K562 (cell line): ENCODE data around the gene ZBTB42.

Source experiments
- CBFB ChIP-seq: sonication (generic); formaldehyde crosslinking; IDR thresholded peaks from 2 replicates; pipeline ENCODE4 v1.4.0; 2020; ENCODE audit warnings: mild to moderate bottlenecking, missing genetic modification reagents
- CBX2 ChIP-seq: fragments of 200-600 bp; sonication (generic); IDR thresholded peaks from one replicate; pipeline ENCODE4 v1.6.1; 2012; ENCODE audit warnings: mild to moderate bottlenecking, low read length, inconsistent platforms; ENCODE audit not compliant: insufficient read depth, poor library complexity, severe bottlenecking
- CEBPB ChIP-seq: fragments of 450-650 bp; IDR thresholded peaks from 2 replicates; pipeline ENCODE4 v1.6.1; 2016; ENCODE audit warnings: missing genetic modification characterization, missing compliant biosample characterization
- KAT7 ChIP-seq: sonication (generic); formaldehyde crosslinking; IDR thresholded peaks from 2 replicates; pipeline ENCODE4 v1.8.0; 2022; ENCODE audit warnings: missing genetic modification reagents, mild to moderate bottlenecking, borderline replicate concordance
- LARP7 ChIP-seq: fragments of 450-650 bp; IDR thresholded peaks from 2 replicates; pipeline ENCODE4 v1.6.1; 2016
- MECOM ChIP-seq: fragments of 250-450 bp; sonication (Bioruptor Pico); IDR thresholded peaks from 2 replicates; pipeline ENCODE4 v1.8.0; 2022; ENCODE audit warnings: inconsistent platforms
- POLR2AphosphoS5 ChIP-seq: IDR thresholded peaks from 2 replicates; pipeline ENCODE4 v1.6.1; 2011; ENCODE audit warnings: mild to moderate bottlenecking, low read depth, low read length, moderate library complexity; ENCODE audit not compliant: control insufficient read depth, insufficient read depth
- PTBP1 ChIP-seq: fragments of 200-400 bp; formaldehyde crosslinking; IDR thresholded peaks from 2 replicates; pipeline ENCODE4 v1.6.1; 2017; ENCODE audit warnings: low read depth, low read length
- SMARCA5 ChIP-seq: fragments of 450-650 bp; IDR thresholded peaks from 2 replicates; pipeline ENCODE4 v1.6.1; 2016
- SRF ChIP-seq, 2 experiments: fragments of 250-450, 450-650 bp in 1 of 2; sonication (Bioruptor Pico) in 1 of 2; sonication (generic) in 1 of 2; formaldehyde crosslinking; IDR thresholded peaks; 2 replicates each; pipeline versions ENCODE4 v1.5.0 to v1.5.1; 2020 to 2022; ENCODE audit warnings: mild to moderate bottlenecking in 1 of 2, missing genetic modification reagents in 1 of 2
- TF ChIP-seq, protein P1 (sequence below): sonication (generic); formaldehyde crosslinking; IDR thresholded peaks from 2 replicates; pipeline ENCODE4 v1.8.1; 2023; ENCODE audit warnings: mild to moderate bottlenecking, missing genetic modification reagents, moderate library complexity
- TF ChIP-seq, protein P2 (sequence below): fragments of 200-600 bp; sonication (generic); IDR thresholded peaks from one replicate; pipeline ENCODE4 v1.6.1; 2012; ENCODE audit warnings: mild to moderate bottlenecking, low read depth, low read length, inconsistent platforms

GRCh38 chr14:104826189-104826860 is 25.4 kb downstream of the ZBTB42 start:
- TF ChIP-seq PTBP1, result no peak
- TF ChIP-seq CEBPB (tag), result no peak
- no peak for TF ChIP-seq MECOM
- TF ChIP-seq LARP7, result no peak
- TF ChIP-seq SRF (CRISPR knock-in tag; IDR thresholded peaks at IDR 0.05), result no peak
- TF ChIP-seq, protein P1, sequence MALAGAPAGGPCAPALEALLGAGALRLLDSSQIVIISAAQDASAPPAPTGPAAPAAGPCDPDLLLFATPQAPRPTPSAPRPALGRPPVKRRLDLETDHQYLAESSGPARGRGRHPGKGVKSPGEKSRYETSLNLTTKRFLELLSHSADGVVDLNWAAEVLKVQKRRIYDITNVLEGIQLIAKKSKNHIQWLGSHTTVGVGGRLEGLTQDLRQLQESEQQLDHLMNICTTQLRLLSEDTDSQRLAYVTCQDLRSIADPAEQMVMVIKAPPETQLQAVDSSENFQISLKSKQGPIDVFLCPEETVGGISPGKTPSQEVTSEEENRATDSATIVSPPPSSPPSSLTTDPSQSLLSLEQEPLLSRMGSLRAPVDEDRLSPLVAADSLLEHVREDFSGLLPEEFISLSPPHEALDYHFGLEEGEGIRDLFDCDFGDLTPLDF (CRISPR knock-in tag), result no peak
- TF ChIP-seq, protein P2, sequence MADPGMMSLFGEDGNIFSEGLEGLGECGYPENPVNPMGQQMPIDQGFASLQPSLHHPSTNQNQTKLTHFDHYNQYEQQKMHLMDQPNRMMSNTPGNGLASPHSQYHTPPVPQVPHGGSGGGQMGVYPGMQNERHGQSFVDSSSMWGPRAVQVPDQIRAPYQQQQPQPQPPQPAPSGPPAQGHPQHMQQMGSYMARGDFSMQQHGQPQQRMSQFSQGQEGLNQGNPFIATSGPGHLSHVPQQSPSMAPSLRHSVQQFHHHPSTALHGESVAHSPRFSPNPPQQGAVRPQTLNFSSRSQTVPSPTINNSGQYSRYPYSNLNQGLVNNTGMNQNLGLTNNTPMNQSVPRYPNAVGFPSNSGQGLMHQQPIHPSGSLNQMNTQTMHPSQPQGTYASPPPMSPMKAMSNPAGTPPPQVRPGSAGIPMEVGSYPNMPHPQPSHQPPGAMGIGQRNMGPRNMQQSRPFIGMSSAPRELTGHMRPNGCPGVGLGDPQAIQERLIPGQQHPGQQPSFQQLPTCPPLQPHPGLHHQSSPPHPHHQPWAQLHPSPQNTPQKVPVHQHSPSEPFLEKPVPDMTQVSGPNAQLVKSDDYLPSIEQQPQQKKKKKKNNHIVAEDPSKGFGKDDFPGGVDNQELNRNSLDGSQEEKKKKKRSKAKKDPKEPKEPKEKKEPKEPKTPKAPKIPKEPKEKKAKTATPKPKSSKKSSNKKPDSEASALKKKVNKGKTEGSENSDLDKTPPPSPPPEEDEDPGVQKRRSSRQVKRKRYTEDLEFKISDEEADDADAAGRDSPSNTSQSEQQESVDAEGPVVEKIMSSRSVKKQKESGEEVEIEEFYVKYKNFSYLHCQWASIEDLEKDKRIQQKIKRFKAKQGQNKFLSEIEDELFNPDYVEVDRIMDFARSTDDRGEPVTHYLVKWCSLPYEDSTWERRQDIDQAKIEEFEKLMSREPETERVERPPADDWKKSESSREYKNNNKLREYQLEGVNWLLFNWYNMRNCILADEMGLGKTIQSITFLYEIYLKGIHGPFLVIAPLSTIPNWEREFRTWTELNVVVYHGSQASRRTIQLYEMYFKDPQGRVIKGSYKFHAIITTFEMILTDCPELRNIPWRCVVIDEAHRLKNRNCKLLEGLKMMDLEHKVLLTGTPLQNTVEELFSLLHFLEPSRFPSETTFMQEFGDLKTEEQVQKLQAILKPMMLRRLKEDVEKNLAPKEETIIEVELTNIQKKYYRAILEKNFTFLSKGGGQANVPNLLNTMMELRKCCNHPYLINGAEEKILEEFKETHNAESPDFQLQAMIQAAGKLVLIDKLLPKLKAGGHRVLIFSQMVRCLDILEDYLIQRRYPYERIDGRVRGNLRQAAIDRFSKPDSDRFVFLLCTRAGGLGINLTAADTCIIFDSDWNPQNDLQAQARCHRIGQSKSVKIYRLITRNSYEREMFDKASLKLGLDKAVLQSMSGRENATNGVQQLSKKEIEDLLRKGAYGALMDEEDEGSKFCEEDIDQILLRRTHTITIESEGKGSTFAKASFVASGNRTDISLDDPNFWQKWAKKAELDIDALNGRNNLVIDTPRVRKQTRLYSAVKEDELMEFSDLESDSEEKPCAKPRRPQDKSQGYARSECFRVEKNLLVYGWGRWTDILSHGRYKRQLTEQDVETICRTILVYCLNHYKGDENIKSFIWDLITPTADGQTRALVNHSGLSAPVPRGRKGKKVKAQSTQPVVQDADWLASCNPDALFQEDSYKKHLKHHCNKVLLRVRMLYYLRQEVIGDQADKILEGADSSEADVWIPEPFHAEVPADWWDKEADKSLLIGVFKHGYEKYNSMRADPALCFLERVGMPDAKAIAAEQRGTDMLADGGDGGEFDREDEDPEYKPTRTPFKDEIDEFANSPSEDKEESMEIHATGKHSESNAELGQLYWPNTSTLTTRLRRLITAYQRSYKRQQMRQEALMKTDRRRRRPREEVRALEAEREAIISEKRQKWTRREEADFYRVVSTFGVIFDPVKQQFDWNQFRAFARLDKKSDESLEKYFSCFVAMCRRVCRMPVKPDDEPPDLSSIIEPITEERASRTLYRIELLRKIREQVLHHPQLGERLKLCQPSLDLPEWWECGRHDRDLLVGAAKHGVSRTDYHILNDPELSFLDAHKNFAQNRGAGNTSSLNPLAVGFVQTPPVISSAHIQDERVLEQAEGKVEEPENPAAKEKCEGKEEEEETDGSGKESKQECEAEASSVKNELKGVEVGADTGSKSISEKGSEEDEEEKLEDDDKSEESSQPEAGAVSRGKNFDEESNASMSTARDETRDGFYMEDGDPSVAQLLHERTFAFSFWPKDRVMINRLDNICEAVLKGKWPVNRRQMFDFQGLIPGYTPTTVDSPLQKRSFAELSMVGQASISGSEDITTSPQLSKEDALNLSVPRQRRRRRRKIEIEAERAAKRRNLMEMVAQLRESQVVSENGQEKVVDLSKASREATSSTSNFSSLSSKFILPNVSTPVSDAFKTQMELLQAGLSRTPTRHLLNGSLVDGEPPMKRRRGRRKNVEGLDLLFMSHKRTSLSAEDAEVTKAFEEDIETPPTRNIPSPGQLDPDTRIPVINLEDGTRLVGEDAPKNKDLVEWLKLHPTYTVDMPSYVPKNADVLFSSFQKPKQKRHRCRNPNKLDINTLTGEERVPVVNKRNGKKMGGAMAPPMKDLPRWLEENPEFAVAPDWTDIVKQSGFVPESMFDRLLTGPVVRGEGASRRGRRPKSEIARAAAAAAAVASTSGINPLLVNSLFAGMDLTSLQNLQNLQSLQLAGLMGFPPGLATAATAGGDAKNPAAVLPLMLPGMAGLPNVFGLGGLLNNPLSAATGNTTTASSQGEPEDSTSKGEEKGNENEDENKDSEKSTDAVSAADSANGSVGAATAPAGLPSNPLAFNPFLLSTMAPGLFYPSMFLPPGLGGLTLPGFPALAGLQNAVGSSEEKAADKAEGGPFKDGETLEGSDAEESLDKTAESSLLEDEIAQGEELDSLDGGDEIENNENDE, result no peak
- TF ChIP-seq KAT7 (CRISPR knock-in tag), result no peak
- no peak for TF ChIP-seq CBX2
- no peak for TF ChIP-seq CBFB
- TF ChIP-seq POLR2AphosphoS5, result no peak
- TF ChIP-seq SMARCA5, result no peak
